AG04450 (cell line): ENCODE results near the gene AMPD2. TPM values are rescaled to one million over a fixed set of nuclear protein-coding genes. Genes with fewer than 3 reads are reported as not detected.

Experiments used
- CTCF ChIA-PET: fragments of 300-600, 350-600 bp; formaldehyde crosslinking; extraction: SDS; loops from one replicate; lab custom pipeline; 2022; ENCODE audit warnings: antibody characterized with exemption, inconsistent platforms; lab: Charles Lee
- POLR2A ChIA-PET: fragments of 350-600 bp; formaldehyde crosslinking; extraction: SDS; loops from one replicate; lab custom pipeline; 2021; ENCODE audit warnings: antibody characterized with exemption, inconsistent platforms; lab: Yijun Ruan, JAX
- DNase-seq: peaks from one replicate; pipeline ENCODE4 v3.0.0-alpha.2; 2011; ENCODE audit warnings: low read depth, low spot score
- H3K27ac ChIP-seq: one replicate; pipeline ENCODE4 v1.5.1; 2012; ENCODE audit warnings: low read depth, low read length, control low read depth
- H3K27me3 ChIP-seq: one replicate; pipeline ENCODE4 v1.6.0; 2012; ENCODE audit warnings: low read length; ENCODE audit not compliant: control insufficient read depth, insufficient read depth
- H3K4me3 ChIP-seq: 2 replicates; pipeline ENCODE4 v1.5.1; 2011; ENCODE audit warnings: mild to moderate bottlenecking, low read depth, low read length, control low read depth
- H3K9me3 ChIP-seq: 2 replicates; pipeline ENCODE4 v1.5.1; 2012; ENCODE audit warnings: low read length; ENCODE audit not compliant: control insufficient read depth, insufficient read depth
- polyA plus RNA-seq: library from polyadenylated mRNA; depleted of rRNA; stranded (reverse); fragments of >200 nt; gene quantifications from 2 replicates; pipeline ENCODE4 v1.2.3, GENCODE V29; 2011
- TF ChIP-seq, protein P1 (sequence below): IDR thresholded peaks from 2 replicates; pipeline ENCODE4 v1.5.1; 2011; ENCODE audit warnings: low read depth, low read length, control low read depth, inconsistent platforms

The AMPD2 gene
- polyA plus RNA-seq, 1 experiment: 35.4 TPM

- H3K27ac ChIP-seq: no peak overlapping the region
- CTCF ChIA-PET: interaction anchor here (1.0 kb wide), 1 partner anchor 19 kb away, joined by 4 read pairs; no protein-coding TSS in a partner anchor
- no peak overlapping the region for H3K4me3 ChIP-seq
- POLR2A ChIA-PET: interaction anchor here (0.6 to 1.1 kb wide), 2 partner anchors 8 to 63 kb away, joined by 3 read pairs; partner anchors contain the start of genes AMPD2, GNAI3 and GNAT2
- H3K9me3 ChIP-seq: no peaks in the 10 kb centered on the region
- TF ChIP-seq, protein P1, sequence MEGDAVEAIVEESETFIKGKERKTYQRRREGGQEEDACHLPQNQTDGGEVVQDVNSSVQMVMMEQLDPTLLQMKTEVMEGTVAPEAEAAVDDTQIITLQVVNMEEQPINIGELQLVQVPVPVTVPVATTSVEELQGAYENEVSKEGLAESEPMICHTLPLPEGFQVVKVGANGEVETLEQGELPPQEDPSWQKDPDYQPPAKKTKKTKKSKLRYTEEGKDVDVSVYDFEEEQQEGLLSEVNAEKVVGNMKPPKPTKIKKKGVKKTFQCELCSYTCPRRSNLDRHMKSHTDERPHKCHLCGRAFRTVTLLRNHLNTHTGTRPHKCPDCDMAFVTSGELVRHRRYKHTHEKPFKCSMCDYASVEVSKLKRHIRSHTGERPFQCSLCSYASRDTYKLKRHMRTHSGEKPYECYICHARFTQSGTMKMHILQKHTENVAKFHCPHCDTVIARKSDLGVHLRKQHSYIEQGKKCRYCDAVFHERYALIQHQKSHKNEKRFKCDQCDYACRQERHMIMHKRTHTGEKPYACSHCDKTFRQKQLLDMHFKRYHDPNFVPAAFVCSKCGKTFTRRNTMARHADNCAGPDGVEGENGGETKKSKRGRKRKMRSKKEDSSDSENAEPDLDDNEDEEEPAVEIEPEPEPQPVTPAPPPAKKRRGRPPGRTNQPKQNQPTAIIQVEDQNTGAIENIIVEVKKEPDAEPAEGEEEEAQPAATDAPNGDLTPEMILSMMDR: no peak
- H3K27me3 ChIP-seq: no peaks in the 10 kb centered on the region
- DNase-seq: no peak
These were observed 8.2 kb upstream of the AMPD2 start for GRCh38 chr1:109611308-109611990.

DNA sequence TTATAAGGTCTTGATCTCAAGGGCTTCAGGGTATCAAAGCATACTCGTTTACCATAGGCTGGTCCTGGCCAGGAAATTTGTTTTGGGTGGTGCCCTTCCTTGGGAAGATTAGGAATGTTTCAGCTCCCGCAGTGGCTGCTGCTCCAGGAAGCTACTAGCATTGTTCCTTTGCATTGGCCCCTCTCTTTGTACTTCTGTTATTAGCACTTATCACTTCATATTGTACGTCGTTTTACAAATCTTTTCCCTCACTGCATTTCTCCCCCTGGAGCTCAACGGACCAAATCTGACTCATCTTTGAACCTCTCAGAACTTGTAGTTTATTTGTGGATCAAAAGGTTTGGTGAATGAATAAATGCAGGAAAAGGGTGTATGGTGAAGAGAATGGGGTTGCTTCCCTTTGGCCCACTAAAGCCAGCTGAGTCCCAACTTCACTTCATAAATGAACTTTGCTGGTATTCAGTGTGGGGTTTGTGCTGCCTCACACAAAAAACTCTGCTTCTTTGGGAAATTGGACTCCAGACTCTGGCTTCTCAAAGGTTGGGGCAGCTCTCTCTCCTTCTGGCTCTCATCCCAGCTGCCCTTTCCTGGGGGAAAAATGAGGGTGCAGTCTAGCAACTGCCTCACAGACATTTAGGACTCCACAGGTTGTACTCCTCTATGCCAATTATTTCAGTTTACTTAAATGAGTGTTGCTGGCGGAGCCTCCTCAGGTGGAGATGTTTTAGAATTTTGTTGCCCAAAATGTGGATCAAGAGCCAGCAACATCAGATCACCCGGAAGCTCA, 6.1 kb upstream of the AMPD2 start:
- TF ChIP-seq, protein P1: no peak
- DNase-seq: no peak
- CTCF ChIA-PET: interaction anchor here (0.8 to 2.4 kb wide), 5 partner anchors 27 to 163 kb away, joined by 3 to 13 read pairs (median 4); no protein-coding TSS in a partner anchor
- Histone ChIP-seq H3K9me3 (no peaks in the 10 kb centered on the region), H3K4me3 (no peak overlapping the region), H3K27ac (peak overlapping the region; percentile 47), H3K27me3 (no peaks in the 10 kb centered on the region)
- POLR2A ChIA-PET: interaction anchor here (1.9 kb wide), 1 partner anchor 65 kb away, joined by 10 read pairs; the partner anchor contains the start of gene GNAI3

DNA sequence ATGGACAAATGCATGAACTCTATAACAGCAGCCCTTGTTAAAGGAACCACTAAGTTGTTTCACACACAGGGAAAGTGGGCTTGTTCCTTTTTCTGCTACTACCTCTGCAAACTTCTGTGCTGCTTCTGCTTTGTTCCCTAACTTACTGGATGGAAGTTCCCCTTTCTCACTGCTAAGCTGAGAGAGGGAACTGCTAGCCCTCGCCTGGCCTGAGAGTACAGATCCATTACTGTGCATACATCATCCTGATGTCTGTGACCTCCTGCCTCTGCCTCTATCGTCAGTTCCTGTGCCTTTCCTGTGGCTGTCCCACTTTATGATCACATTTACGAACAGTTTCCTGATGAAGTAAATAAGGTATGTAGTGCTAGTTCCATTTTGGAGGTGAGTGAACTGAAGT, 3.8 kb upstream of the AMPD2 start:
- no peak overlapping the region for H3K27ac ChIP-seq
- DNase-seq: no peak

GRCh38 chr1:109616391-109616790, 3.2 kb upstream of the AMPD2 start:
- Histone ChIP-seq H3K27me3 (no peaks in the 10 kb centered on the region), H3K27ac (no peak overlapping the region), H3K9me3 (no peaks in the 10 kb centered on the region; the same call in 1 of the 2 replicates), H3K4me3 (no peak overlapping the region)
- POLR2A ChIA-PET: interaction anchor here (2.7 kb wide), 1 partner anchor 68 kb away, joined by 19 read pairs; the partner anchor contains the start of gene GNAI3
- CTCF ChIA-PET: interaction anchor here (0.9 to 2.7 kb wide), 4 partner anchors 15 to 368 kb away, joined by 3 to 12 read pairs (median 4); partner anchors contain the start of gene AHCYL1
- no peak for DNase-seq
- TF ChIP-seq, protein P1: no peak

More for the DNA sequence above, 3.8 kb upstream of the AMPD2 start:
- Histone ChIP-seq H3K9me3 (no peaks in the 10 kb centered on the region; the same call in 1 of the 2 replicates), H3K4me3 (no peak overlapping the region), H3K27me3 (no peaks in the 10 kb centered on the region)
- ChIA-PET CTCF (interaction anchor here (2.7 kb wide), 1 partner anchor 24 kb away, joined by 12 read pairs; no protein-coding TSS in a partner anchor), POLR2A (interaction anchor here (2.7 kb wide), 1 partner anchor 67 kb away, joined by 19 read pairs; the partner anchor contains the start of gene GNAI3)
- TF ChIP-seq, protein P1: no peak
